Activated CD4-positive, alpha-beta T cell treated with anti-CD3 and anti-CD28 coated beads, Interleukin-2, amount 10 ng/mL, durations not matched to agents 7 days and 5 days (primary cell): Measurements from ENCODE around the gene FOXL3. TPM values are rescaled to one million over a fixed set of nuclear protein-coding genes. Genes with fewer than 3 reads are reported as not detected.

Experiments
- CTCF ChIA-PET: fragments of 350-600 bp; sonication (Branson Sonifier 250); formaldehyde crosslinking; loops from one replicate; lab custom pipeline; 2021; ENCODE audit warnings: antibody characterized with exemption; lab: Charles Lee
- POLR2A ChIA-PET: fragments of 350-600 bp; sonication (Branson Sonifier 250); formaldehyde crosslinking; loops from one replicate; lab custom pipeline; 2021; ENCODE audit warnings: antibody characterized with exemption; lab: Charles Lee
- DNase-seq: peaks from one replicate; pipeline ENCODE4 v3.0.0-alpha.2; 2020
- H3K27ac Mint-ChIP-seq: one replicate; pipeline ENCODE4 v1.8.0; 2021; ENCODE audit warnings: mild to moderate bottlenecking, moderate library complexity, mixed read lengths
- H3K27me3 Mint-ChIP-seq: one replicate; pipeline ENCODE4 v1.8.0; 2021; ENCODE audit warnings: mixed read lengths
- H3K36me3 Mint-ChIP-seq: one replicate; pipeline ENCODE4 v1.8.0; 2021; ENCODE audit warnings: low read depth, mixed read lengths
- H3K4me1 Mint-ChIP-seq: one replicate; pipeline ENCODE4 v1.8.0; 2021; ENCODE audit warnings: mixed read lengths
- H3K4me3 Mint-ChIP-seq: one replicate; pipeline ENCODE4 v1.8.0; 2021; ENCODE audit warnings: mild to moderate bottlenecking, moderate library complexity, mixed read lengths
- H3K9me3 Mint-ChIP-seq: one replicate; pipeline ENCODE4 v1.8.0; 2021; ENCODE audit warnings: mixed read lengths
- total RNA-seq, 2 experiments: library from RNA; stranded (reverse); gene quantifications; one replicate each; pipeline ENCODE4 v1.2.3, GENCODE V29; 2021

The FOXL3 gene
- total RNA-seq, 2 experiments from 2014 or later: not detected

DNA sequence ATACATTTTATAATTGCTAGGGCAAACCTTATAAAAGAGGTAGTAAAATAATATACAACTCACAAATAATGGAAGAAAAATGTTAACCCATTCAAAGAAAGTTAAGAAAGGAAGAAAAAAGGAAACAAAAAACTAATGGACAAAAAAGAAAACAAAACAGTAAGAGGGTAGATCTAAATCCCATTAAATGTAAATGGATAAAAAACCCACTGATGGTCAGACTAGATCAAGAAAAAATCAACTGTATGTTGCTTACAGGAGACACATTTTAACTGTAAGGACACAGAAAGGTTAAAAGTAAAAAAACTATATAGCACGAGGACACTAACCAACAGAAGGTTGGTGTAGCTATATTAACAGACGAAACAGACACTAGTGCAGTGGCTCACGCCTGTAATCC is 18.0 kb downstream of the FOXL3 start:
- Mint-ChIP-seq H3K4me1 (no peaks in the 10 kb centered on the region), H3K9me3 (peaks cover 4% of the 10 kb centered on the region), H3K36me3 (no peaks in the 10 kb centered on the region), H3K27me3 (peaks cover 14% of the 10 kb centered on the region), H3K27ac (no peak overlapping the region), H3K4me3 (no peak overlapping the region)
- no peak for DNase-seq
- POLR2A ChIA-PET: no interaction called here
- CTCF ChIA-PET: no interaction called here

DNA sequence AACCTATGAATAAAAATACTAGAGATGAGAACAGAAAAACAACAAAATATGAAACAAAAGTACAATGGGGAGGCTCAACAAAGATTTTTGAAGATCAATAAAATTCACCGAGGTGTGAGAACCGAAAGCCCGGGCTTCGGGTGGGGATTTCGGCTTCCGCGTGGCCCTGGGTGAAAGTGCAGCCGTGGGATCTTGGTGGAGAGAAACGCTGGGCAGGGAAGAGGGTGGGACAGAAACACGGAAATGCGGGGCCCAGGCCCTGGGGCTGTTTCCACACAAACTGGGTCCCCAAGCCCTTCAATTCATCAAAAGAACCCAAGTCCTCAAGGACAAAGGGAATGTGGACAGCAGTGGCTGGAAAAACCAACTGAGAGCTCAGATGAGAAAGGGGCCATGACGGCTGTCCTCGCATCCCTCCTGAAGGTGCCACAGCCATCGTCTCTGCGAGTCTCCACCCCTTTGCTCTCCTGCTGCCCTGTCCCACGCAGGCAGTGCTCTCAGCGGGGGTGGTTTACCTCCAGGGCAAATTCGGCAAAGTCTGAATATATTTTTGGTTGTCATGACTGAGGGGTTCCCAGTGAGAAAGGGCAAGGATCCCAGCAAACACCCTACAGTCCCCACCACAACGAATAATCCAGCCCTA is 19.7 kb downstream of the FOXL3 start:
- Mint-ChIP-seq H3K4me1 (no peaks in the 10 kb centered on the region), H3K4me3 (no peak overlapping the region), H3K27ac (no peak overlapping the region), H3K9me3 (no peaks in the 10 kb centered on the region), H3K36me3 (no peaks in the 10 kb centered on the region), H3K27me3 (peaks cover 21% of the 10 kb centered on the region)
- ChIA-PET POLR2A (no interaction called here), CTCF (no interaction called here)
- DNase-seq: no peak

DNA sequence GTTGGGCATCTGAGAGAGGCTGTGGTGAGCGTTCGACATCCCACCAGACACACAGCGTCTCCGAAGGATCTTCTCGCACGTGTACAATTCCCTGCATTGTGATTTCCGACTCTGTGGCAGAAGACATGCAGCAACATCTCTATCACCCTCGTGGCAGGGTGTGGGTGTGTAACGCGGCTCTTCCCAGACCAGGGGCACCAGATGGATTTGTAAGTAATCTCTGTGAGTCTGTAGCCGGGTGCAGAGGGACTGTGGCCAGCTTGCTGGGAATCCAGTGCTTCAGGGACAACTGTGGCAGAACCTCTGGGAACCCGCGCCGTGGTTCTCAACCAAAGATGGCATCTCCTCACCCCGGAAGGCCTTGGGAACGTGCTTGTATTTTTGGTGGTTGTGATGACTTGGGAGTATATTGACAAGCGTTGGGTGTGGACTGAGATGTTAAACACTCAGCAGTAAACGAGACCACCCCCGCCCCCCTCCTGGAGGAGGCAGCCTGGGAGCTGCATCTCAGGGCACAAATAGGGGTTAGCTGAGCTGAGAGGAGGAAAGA is 21.2 kb downstream of the FOXL3 start:
- ChIA-PET CTCF (no interaction called here), POLR2A (no interaction called here)
- DNase-seq: no peak
- Mint-ChIP-seq H3K4me1 (no peaks in the 10 kb centered on the region), H3K4me3 (no peak overlapping the region), H3K27me3 (peaks cover 28% of the 10 kb centered on the region), H3K9me3 (peaks cover 2% of the 10 kb centered on the region), H3K27ac (no peak overlapping the region), H3K36me3 (no peaks in the 10 kb centered on the region)

DNA sequence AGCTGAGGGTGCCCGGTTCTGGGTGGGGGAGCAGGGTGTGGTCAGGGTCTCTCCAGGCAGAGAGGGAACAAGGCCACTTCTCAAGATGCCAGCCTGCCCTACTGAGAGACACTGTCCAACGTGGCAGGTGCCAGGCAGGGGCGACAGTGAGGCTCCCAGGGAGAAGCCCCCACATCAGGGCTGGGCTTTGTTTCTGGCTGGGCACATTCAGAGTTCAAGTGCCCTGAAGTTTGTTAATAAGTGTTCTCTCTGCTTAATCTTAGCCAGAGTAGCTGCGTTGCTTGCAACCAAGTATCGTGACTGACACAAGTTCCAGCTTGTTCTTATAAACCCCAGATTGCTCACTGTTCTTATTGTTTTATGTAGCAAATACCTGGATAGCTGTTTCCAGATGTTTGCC is 21.8 kb downstream of the FOXL3 start:
- Mint-ChIP-seq H3K4me3 (no peak overlapping the region), H3K36me3 (no peaks in the 10 kb centered on the region), H3K9me3 (peaks cover 2% of the 10 kb centered on the region), H3K27me3 (peaks cover 28% of the 10 kb centered on the region), H3K27ac (no peak overlapping the region), H3K4me1 (no peaks in the 10 kb centered on the region)
- POLR2A ChIA-PET: no interaction called here
- CTCF ChIA-PET: no interaction called here
- DNase-seq: no peak

DNA sequence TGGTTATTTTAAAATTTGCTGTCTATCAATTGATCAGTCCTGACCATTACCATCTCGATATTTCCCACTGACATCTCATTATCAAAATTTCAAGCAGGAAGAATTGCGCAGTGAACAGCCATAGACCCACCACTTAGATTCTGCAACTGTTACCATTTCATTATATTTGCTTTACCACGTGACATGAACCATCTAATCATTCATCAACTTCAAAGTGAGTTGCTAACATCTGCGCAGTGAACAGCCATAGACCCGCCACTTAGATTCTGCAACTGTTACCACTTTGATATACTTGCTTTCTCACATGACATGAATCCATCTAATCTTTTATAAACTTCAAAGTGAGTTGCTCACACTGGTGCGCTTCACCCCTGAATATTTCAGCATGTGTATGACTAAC is 22.5 kb downstream of the FOXL3 start:
- Mint-ChIP-seq H3K4me3 (no peak overlapping the region), H3K27ac (no peak overlapping the region), H3K27me3 (peaks cover 28% of the 10 kb centered on the region), H3K36me3 (no peaks in the 10 kb centered on the region), H3K9me3 (peaks cover 2% of the 10 kb centered on the region), H3K4me1 (no peaks in the 10 kb centered on the region)
- ChIA-PET POLR2A (no interaction called here), CTCF (no interaction called here)
- no peak for DNase-seq

DNA sequence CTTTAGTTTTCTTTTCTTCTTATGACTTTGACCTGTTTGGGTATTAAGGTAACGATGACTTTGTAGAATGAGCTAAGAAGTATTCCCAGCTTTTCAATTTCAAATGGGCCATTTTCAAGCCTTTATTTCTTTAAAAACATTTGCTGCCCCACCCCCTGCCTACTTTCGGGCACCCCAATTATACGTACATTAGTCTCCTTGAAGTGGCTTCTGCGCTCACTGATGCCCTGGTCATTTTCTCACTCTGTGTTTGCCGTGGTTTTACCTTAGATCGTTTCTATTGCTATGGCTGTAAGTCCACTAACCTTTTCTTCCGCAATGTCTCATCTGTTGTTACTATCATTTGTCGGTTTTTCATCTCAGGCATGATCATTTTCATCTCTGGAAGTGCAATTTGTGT is 24.9 kb downstream of the FOXL3 start:
- Mint-ChIP-seq H3K4me3 (no peak overlapping the region), H3K9me3 (peaks cover 2% of the 10 kb centered on the region), H3K27me3 (peaks cover 28% of the 10 kb centered on the region), H3K4me1 (no peaks in the 10 kb centered on the region), H3K27ac (no peak overlapping the region), H3K36me3 (no peaks in the 10 kb centered on the region)
- ChIA-PET CTCF (no interaction called here), POLR2A (no interaction called here)
- no peak for DNase-seq

DNA sequence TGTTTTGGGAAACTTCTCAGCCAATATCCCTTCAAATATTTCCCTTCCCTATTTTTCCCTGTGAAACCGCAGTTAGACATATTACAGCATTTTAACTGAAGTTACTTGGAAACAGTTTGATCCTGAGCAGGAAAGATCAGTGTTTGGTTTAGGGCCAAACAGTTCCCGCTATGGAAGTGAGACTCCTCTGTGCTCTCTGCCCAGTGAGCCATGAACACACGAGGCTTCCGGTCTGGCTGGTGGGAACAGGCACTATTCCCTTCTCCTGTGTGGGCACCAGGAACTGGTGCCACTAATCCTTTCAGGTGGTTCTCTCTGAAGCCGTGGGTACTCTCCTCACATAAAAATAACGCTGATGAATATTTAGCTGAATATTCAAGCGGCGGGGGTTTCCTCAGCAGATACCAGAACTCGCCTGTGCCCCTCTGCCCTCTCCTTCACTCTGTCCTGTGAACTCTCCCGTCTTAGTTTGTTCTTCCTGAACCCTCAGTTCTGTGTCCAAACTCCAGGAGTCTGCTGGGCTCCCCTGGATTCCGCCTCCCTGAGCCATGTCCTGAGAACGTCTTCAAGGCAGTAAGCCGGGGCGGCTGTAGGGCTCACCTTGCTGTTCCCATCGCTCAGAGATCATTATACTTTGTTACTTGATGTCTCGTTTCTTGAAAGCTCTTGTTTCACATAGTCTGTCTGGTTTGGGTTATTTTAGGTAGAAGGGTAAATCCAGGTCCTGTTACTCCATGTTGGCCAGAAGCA is 25.7 kb downstream of the FOXL3 start:
- DNase-seq: no peak
- no peaks in the 10 kb centered on the region for H3K36me3 Mint-ChIP-seq
- H3K9me3 Mint-ChIP-seq: peaks cover 2% of the 10 kb centered on the region
- CTCF ChIA-PET: no interaction called here
- POLR2A ChIA-PET: no interaction called here
- H3K27ac Mint-ChIP-seq: no peak overlapping the region
- peaks cover 28% of the 10 kb centered on the region for H3K27me3 Mint-ChIP-seq
- no peaks in the 10 kb centered on the region for H3K4me1 Mint-ChIP-seq
- no peak overlapping the region for H3K4me3 Mint-ChIP-seq

DNA sequence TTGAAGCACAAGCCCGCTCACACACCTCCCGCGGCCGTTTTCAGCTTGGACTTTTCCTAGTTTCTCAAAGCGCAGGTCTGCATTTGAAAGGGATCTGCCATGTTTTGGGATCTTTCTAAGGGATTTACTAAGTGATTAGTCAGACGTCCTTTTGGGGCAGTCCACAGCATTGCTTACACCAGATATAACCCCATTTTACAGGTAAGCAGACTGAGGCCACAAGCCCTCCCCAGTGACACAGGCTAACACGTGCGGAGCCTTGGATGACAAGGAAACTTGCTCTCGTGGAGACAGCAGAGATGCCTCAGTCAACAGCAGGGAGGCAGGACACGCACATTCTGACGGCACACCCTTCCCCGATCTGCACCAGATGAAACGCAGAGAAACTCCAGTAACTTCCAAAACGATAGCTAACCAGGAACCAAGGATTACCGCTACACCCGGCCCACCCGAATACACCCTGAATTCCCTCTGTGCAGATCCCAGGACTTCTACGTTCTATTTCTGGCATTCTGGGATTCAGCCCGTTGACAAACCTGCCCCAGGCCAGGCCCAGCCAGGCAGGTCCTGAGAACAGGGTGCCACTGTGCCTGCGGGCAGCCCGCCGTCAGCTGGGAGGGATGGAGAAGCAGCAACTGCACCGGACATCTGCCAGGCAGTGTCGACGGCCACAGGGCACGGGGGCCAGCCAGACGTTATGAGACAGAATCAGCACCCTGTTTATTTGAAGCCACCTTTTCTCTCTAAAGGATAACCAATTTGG is 27.9 kb downstream of the FOXL3 start:
- CTCF ChIA-PET: interaction anchor here (1.0 to 1.8 kb wide), 2 partner anchors 9 to 453 kb away, joined by 3 read pairs; no protein-coding TSS in a partner anchor
- DNase-seq: no peak
- POLR2A ChIA-PET: no interaction called here
- Mint-ChIP-seq H3K27me3 (peaks cover 15% of the 10 kb centered on the region), H3K9me3 (peaks cover 2% of the 10 kb centered on the region), H3K36me3 (no peaks in the 10 kb centered on the region), H3K4me3 (no peak overlapping the region), H3K4me1 (no peaks in the 10 kb centered on the region), H3K27ac (no peak overlapping the region)

DNA sequence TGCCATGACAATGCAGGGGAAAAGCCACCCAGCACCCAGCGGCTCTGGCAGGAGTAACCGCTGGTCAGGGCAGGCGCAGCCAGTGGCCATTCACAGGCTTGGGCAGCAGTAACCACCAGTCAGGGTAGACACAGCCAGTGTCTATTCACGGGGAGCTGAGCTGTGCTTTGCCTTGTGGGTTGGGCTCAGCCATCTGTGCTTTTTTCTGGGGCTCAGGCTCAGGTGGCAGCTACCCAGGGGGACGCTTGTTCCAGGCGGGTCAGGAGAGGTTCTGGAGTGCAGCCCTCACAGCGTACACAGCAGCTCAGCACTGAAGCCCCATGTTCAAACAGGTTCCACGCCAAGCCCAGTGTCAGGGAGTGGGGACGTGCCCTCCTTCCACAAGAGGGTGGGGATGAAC is 28.5 kb downstream of the FOXL3 start:
- ChIA-PET CTCF (interaction anchor here (1.0 kb wide), 1 partner anchor 452 kb away, joined by 3 read pairs; no protein-coding TSS in a partner anchor), POLR2A (no interaction called here)
- Mint-ChIP-seq H3K4me1 (no peaks in the 10 kb centered on the region), H3K27ac (no peak overlapping the region), H3K27me3 (peaks cover 12% of the 10 kb centered on the region), H3K4me3 (no peak overlapping the region), H3K9me3 (peaks cover 2% of the 10 kb centered on the region), H3K36me3 (no peaks in the 10 kb centered on the region)
- no peak for DNase-seq

DNA sequence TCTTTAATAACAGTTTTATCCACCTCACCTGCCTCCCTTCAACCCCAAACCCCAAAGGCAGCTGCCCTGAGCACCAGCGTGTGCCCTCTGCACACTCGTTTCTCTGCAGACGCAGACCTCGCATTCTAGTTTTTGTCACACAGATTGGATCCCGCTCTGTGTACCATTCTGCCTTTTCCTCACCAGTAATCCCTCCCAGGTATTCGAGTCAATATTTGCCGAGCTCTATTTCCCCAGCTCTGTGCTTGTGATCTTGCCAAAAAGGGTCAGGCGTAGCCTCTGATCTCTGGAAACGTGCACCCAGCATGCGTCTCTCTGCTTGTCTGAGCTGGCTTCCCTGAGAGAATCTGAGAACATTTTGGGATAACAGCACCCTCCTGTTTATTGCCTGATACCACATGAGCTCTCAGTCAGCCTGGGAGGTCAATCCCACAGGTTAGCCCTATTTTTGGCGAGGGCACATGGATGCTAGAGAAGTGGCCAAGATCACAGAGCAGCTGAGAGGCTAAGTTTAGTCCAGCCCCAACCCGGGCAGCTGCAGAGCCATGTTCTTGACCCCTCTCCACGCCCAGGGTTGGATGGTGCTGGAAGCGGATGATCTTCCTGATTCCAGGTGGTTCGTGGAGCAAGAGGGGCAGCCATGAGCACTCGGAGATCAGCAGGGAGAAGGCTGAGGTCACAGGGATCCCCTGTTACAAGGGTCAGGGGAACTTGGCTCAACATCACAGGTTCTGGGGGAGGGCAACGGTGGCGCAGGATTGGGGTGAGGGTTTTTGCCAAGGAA is 29.1 kb downstream of the FOXL3 start:
- Mint-ChIP-seq H3K9me3 (peaks cover 2% of the 10 kb centered on the region), H3K4me1 (no peaks in the 10 kb centered on the region), H3K4me3 (no peak overlapping the region), H3K27ac (no peak overlapping the region), H3K27me3 (peaks cover 9% of the 10 kb centered on the region), H3K36me3 (no peaks in the 10 kb centered on the region)
- ChIA-PET CTCF (interaction anchor here (1.0 kb wide), 1 partner anchor 452 kb away, joined by 3 read pairs; no protein-coding TSS in a partner anchor), POLR2A (no interaction called here)
- no peak for DNase-seq

DNA sequence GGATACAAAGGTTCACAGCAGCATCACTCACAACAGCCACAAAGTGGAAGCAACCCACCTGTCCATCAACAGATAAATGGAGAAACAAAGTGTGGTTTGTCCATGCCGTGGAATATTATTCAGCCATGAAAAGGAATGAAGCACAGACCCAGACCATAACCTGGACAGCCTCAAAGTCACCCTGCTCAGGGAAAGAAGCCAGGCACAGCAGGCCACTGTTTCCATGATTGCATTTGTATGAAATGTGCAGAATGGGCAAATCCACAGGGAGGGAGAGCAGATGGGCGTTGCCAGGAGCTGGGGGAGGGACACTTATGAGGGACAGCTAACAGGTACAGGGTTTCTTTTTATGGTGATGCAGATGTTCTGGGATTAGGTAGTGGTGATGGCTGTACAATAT is 30.3 kb downstream of the FOXL3 start:
- ChIA-PET POLR2A (no interaction called here), CTCF (no interaction called here)
- H3K36me3 Mint-ChIP-seq: no peaks in the 10 kb centered on the region

DNA sequence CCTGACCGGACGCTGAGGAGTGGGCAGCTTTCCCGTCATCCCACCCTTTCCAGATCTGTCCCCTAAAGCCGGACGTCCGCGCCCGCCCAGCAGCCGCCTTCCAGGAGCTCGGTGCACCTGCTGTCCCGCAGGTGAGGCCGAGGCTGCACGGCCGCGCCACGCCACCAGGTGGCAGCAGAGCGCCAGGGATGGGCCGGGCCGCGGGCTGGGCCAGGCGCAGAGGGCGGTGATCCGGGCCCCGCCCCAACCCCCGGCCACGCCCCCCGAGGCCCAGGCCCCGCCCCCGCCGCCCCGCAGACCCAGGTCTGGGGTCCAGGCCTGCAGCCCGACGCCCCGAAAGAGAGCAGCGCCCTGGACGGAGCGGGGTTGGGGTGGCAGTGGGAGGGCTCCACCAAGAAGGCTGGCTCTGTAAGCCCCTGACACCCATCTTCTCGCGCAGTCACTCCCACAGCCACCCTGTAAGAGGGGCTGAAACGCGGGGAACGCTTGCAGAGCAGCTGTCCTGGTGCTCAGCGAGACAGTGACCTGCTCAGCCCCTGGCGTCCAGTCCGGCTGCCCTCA is 32.2 kb downstream of the FOXL3 start:
- ChIA-PET CTCF (interaction anchor here (0.6 to 1.8 kb wide), 12 partner anchors 8 to 744 kb away, joined by 3 to 6 read pairs (median 3); no protein-coding TSS in a partner anchor), POLR2A (no interaction called here)
- no peaks in the 10 kb centered on the region for H3K4me1 Mint-ChIP-seq
- H3K27ac Mint-ChIP-seq: no peak overlapping the region
- H3K4me3 Mint-ChIP-seq: no peak overlapping the region
- peak; percentile 80 for DNase-seq
- no peaks in the 10 kb centered on the region for H3K9me3 Mint-ChIP-seq
- H3K36me3 Mint-ChIP-seq: no peaks in the 10 kb centered on the region
- no peaks in the 10 kb centered on the region for H3K27me3 Mint-ChIP-seq

More for the DNA sequence above, 30.3 kb downstream of the FOXL3 start:
- peaks cover 4% of the 10 kb centered on the region for H3K27me3 Mint-ChIP-seq
- no peak for DNase-seq
- no peak overlapping the region for H3K27ac Mint-ChIP-seq
- H3K4me1 Mint-ChIP-seq: no peaks in the 10 kb centered on the region
- no peaks in the 10 kb centered on the region for H3K9me3 Mint-ChIP-seq
- H3K4me3 Mint-ChIP-seq: no peak overlapping the region
